ENCODE results near the gene COL20A1. TPM values are rescaled to one million over a fixed set of nuclear protein-coding genes. Genes with fewer than 3 reads are reported as not detected.

COL20A1 gene
- not detected in 2 replicates for total RNA-seq
- not detected in 2 replicates for polyA plus RNA-seq
- not detected in 2 replicates for polyA plus RNA-seq (2012)
- not detected in 2 replicates for polyA minus RNA-seq (ENCODE audit: low replicate concordance)

GRCh38 chr20:63292904-63293303, at the start of gene COL20A1:
Gene COL20A1, plus strand, starts transcription at chr20:63293186. Its CDS starts 1,922 bp downstream, at chr20:63295108.
- DNase-seq (ENCODE audit: low read depth in 2 of 2) = no peak
- peaks cover 11% of the 10 kb centered on the region for H3K36me3 ChIP-seq (ENCODE audit: control insufficient read depth, insufficient read depth, low read length)
- no peak within 1 kb of the TSS for H3K4me3 ChIP-seq (replicated peaks in 1 of 4; ENCODE audit: control extremely low read depth in 1 of 4, insufficient read depth in 1 of 4, low read depth in 3 of 4, low read length in 4 of 4)
- H3K27ac ChIP-seq (ENCODE audit: insufficient read depth, low read length) = no peak within 1 kb of the TSS
- no peaks in the 10 kb centered on the region for H3K9me3 ChIP-seq (ENCODE audit: control insufficient read depth, insufficient read depth, low read depth, low read length)
- no peaks in the 10 kb centered on the region for H3K4me1 ChIP-seq (ENCODE audit: control insufficient read depth, extremely low read depth, insufficient read depth, low read length)
- no peak within 1 kb of the TSS for H3K9ac ChIP-seq (ENCODE audit: insufficient read depth, low read length)
- H2AFZ ChIP-seq (ENCODE audit: low read length) = no peak within 1 kb of the TSS
- no peaks in the 10 kb centered on the region for H3K79me2 ChIP-seq (ENCODE audit: control insufficient read depth, insufficient read depth, low read length)
- H3K4me2 ChIP-seq (ENCODE audit: extremely low read depth, insufficient read depth, low read length) = no peak within 1 kb of the TSS
- no peaks in the 10 kb centered on the region for H4K20me1 ChIP-seq (ENCODE audit: control insufficient read depth, extremely low read depth, insufficient read depth, low read length)
- H3K27me3 ChIP-seq (ENCODE audit: control insufficient read depth, insufficient read depth, low read length) = peaks cover 11% of the 10 kb centered on the region
- TF ChIP-seq CTCF (conservative IDR thresholded peaks at IDR 0.05 in 1 of 2, IDR thresholded peaks at IDR 0.05 in 1 of 2; ENCODE audit: low read depth in 1 of 2, low read length in 2 of 2) = no peak

- DNase-seq (ENCODE audit: low read depth in 2 of 2) = no peak
- no peak overlapping the region for H3K9ac ChIP-seq (ENCODE audit: insufficient read depth, low read length)
- no peaks in the 10 kb centered on the region for H3K27me3 ChIP-seq (ENCODE audit: control insufficient read depth, insufficient read depth, low read length)
- H3K79me2 ChIP-seq (ENCODE audit: control insufficient read depth, insufficient read depth, low read length) = no peaks in the 10 kb centered on the region
- H3K9me3 ChIP-seq (ENCODE audit: control insufficient read depth, insufficient read depth, low read depth, low read length) = no peaks in the 10 kb centered on the region
- H3K36me3 ChIP-seq (ENCODE audit: control insufficient read depth, insufficient read depth, low read length) = no peaks in the 10 kb centered on the region
- no peak overlapping the region for H3K4me2 ChIP-seq (ENCODE audit: extremely low read depth, insufficient read depth, low read length)
- no peaks in the 10 kb centered on the region for H4K20me1 ChIP-seq (ENCODE audit: control insufficient read depth, extremely low read depth, insufficient read depth, low read length)
- no peak overlapping the region for H2AFZ ChIP-seq (ENCODE audit: low read length)
- no peak overlapping the region for H3K27ac ChIP-seq (ENCODE audit: insufficient read depth, low read length)
- H3K4me1 ChIP-seq (ENCODE audit: control insufficient read depth, extremely low read depth, insufficient read depth, low read length) = no peaks in the 10 kb centered on the region
- TF ChIP-seq EZH2 (IDR thresholded peaks at IDR 0.05; ENCODE audit: low read length, missing control alignments) = no peak
- TF ChIP-seq CTCF (conservative IDR thresholded peaks at IDR 0.05 in 1 of 2, IDR thresholded peaks at IDR 0.05 in 1 of 2; ENCODE audit: low read depth in 1 of 2, low read length in 2 of 2) = no peak
- H3K4me3 ChIP-seq (replicated peaks in 1 of 4; ENCODE audit: control extremely low read depth in 1 of 4, insufficient read depth in 1 of 4, low read depth in 3 of 4, low read length in 4 of 4) = no peak overlapping the region
Measured at GRCh38 chr20:63243604-63244247, 49.3 kb upstream of the COL20A1 start.

- H3K79me2 ChIP-seq (ENCODE audit: control insufficient read depth, insufficient read depth, low read length) = no peaks in the 10 kb centered on the region
- no peak overlapping the region for H3K9ac ChIP-seq (ENCODE audit: insufficient read depth, low read length)
- no peak overlapping the region for H3K4me3 ChIP-seq (replicated peaks in 1 of 4; ENCODE audit: control extremely low read depth in 1 of 4, insufficient read depth in 1 of 4, low read depth in 3 of 4, low read length in 4 of 4)
- no peak overlapping the region for H3K27ac ChIP-seq (ENCODE audit: insufficient read depth, low read length)
- no peak for TF ChIP-seq CTCF (conservative IDR thresholded peaks at IDR 0.05 in 1 of 2, IDR thresholded peaks at IDR 0.05 in 1 of 2; ENCODE audit: low read depth in 1 of 2, low read length in 2 of 2)
- no peak for TF ChIP-seq EZH2 (IDR thresholded peaks at IDR 0.05; ENCODE audit: low read length, missing control alignments)
- no peak overlapping the region for H3K4me2 ChIP-seq (ENCODE audit: extremely low read depth, insufficient read depth, low read length)
- H2AFZ ChIP-seq (ENCODE audit: low read length) = no peak overlapping the region
- DNase-seq (ENCODE audit: low read depth in 2 of 2) = no peak
- H3K4me1 ChIP-seq (ENCODE audit: control insufficient read depth, extremely low read depth, insufficient read depth, low read length) = no peaks in the 10 kb centered on the region
- no peaks in the 10 kb centered on the region for H4K20me1 ChIP-seq (ENCODE audit: control insufficient read depth, extremely low read depth, insufficient read depth, low read length)
- H3K27me3 ChIP-seq (ENCODE audit: control insufficient read depth, insufficient read depth, low read length) = no peaks in the 10 kb centered on the region
- H3K9me3 ChIP-seq (ENCODE audit: control insufficient read depth, insufficient read depth, low read depth, low read length) = no peaks in the 10 kb centered on the region
- no peaks in the 10 kb centered on the region for H3K36me3 ChIP-seq (ENCODE audit: control insufficient read depth, insufficient read depth, low read length)
Measured at GRCh38 chr20:63244468-63244867, 48.5 kb upstream of the COL20A1 start.

Measured in fibroblast of lung (primary cell).